SK-N-SH treated with all-trans-retinoic acid at 6 μM for 48 hours (cell line): Measurements from ENCODE around the gene YAF2.

ENCODE experiments used
- ATAC-seq: fragments of 200-7000 bp; cut with Tn5 transposase; 3 replicates; pipeline ENCODE4 v1.9.1; 2020; ENCODE audit warnings: mild to moderate bottlenecking, moderate library complexity
- ARNTL ChIP-seq: fragments of 450-650 bp; formaldehyde crosslinking; IDR thresholded peaks from 2 replicates; pipeline ENCODE4 v1.5.0; 2020; ENCODE audit warnings: low read depth, mild to moderate bottlenecking, moderate library complexity, borderline replicate concordance
- BACH2 ChIP-seq: fragments of 250-450 bp; sonication (Bioruptor Pico); IDR thresholded peaks from 2 replicates; pipeline ENCODE4 v1.9.0; 2021; ENCODE audit warnings: mild to moderate bottlenecking, borderline replicate concordance
- CSDC2 ChIP-seq: fragments of 250-450 bp; sonication (Bioruptor Pico); IDR thresholded peaks from 2 replicates; pipeline ENCODE4 v1.5.0; 2020; ENCODE audit warnings: mild to moderate bottlenecking, moderate library complexity
- ESRRG ChIP-seq: fragments of 250-450 bp; sonication (Bioruptor Pico); IDR thresholded peaks from 2 replicates; pipeline ENCODE4 v1.6.1; 2021; ENCODE audit warnings: mild to moderate bottlenecking
- GLIS3 ChIP-seq: fragments of 250-450 bp; sonication (Bioruptor Pico); IDR thresholded peaks from 2 replicates; pipeline ENCODE4 v1.5.0; 2020; ENCODE audit warnings: mild to moderate bottlenecking, moderate library complexity
- ISL1 ChIP-seq: fragments of 250-450 bp; sonication (Bioruptor Pico); IDR thresholded peaks from 2 replicates; pipeline ENCODE4 v2.1.2; 2022; ENCODE audit warnings: mild to moderate bottlenecking, moderate library complexity
- OSR1 ChIP-seq: fragments of 250-450 bp; sonication (Bioruptor Pico); IDR thresholded peaks from 2 replicates; pipeline ENCODE4 v1.8.0; 2022; ENCODE audit warnings: moderate library complexity, mild to moderate bottlenecking, inconsistent platforms
- PPARA ChIP-seq: fragments of 250-450 bp; sonication (Bioruptor Pico); IDR thresholded peaks from 2 replicates; pipeline ENCODE4 v1.5.0; 2020; ENCODE audit warnings: mild to moderate bottlenecking, borderline replicate concordance
- RARB ChIP-seq: fragments of 250-450 bp; sonication (Bioruptor Pico); IDR thresholded peaks from 2 replicates; pipeline ENCODE4 v1.8.0; 2021; ENCODE audit warnings: mild to moderate bottlenecking, moderate library complexity
- SNAI2 ChIP-seq: fragments of 250-450 bp; sonication (Bioruptor Pico); IDR thresholded peaks from 2 replicates; pipeline ENCODE4 v1.5.0; 2020; ENCODE audit warnings: mild to moderate bottlenecking, moderate library complexity
- TCF4 ChIP-seq: fragments of 250-450 bp; sonication (Bioruptor Pico); IDR thresholded peaks from 2 replicates; pipeline ENCODE4 v1.8.0; 2021; ENCODE audit warnings: mild to moderate bottlenecking, moderate library complexity, borderline replicate concordance
- TOX ChIP-seq: fragments of 250-450 bp; sonication (Bioruptor Pico); IDR thresholded peaks from 2 replicates; pipeline ENCODE4 v1.8.0; 2021; ENCODE audit warnings: mild to moderate bottlenecking, moderate library complexity, borderline replicate concordance
- ZC3H10 ChIP-seq: fragments of 250-450 bp; sonication (Bioruptor Pico); IDR thresholded peaks from 2 replicates; pipeline ENCODE4 v1.5.1; 2021; ENCODE audit warnings: mild to moderate bottlenecking, moderate library complexity
- ZFP3 ChIP-seq: fragments of 250-450 bp; sonication (Bioruptor Pico); IDR thresholded peaks from 2 replicates; pipeline ENCODE4 v1.5.0; 2020; ENCODE audit warnings: mild to moderate bottlenecking, moderate library complexity
- ZFP30 ChIP-seq: fragments of 450-650 bp; formaldehyde crosslinking; IDR thresholded peaks from 2 replicates; pipeline ENCODE4 v1.5.0; 2022; ENCODE audit warnings: mild to moderate bottlenecking, moderate library complexity
- ZNF565 ChIP-seq: fragments of 450-650 bp; formaldehyde crosslinking; conservative IDR thresholded peaks from 2 replicates; pipeline ENCODE4 v1.5.0; 2020; ENCODE audit warnings: low read depth, mild to moderate bottlenecking, moderate library complexity
- ZNF70 ChIP-seq: fragments of 450-650 bp; formaldehyde crosslinking; IDR thresholded peaks from 2 replicates; pipeline ENCODE4 v1.5.0; 2020; ENCODE audit warnings: mild to moderate bottlenecking, moderate library complexity
- ZNF8 ChIP-seq: fragments of 450-650 bp; formaldehyde crosslinking; IDR thresholded peaks from 2 replicates; pipeline ENCODE4 v1.5.0; 2020; ENCODE audit warnings: mild to moderate bottlenecking, moderate library complexity
- TF ChIP-seq, protein P1 (sequence below): fragments of 250-450 bp; sonication (Bioruptor Pico); IDR thresholded peaks from 2 replicates; pipeline ENCODE4 v1.5.1; 2021; ENCODE audit warnings: mild to moderate bottlenecking, moderate library complexity
- TF ChIP-seq, protein P2 (sequence below): fragments of 250-450 bp; sonication (Bioruptor Pico); IDR thresholded peaks from 2 replicates; pipeline ENCODE4 v1.5.0; 2020; ENCODE audit warnings: mild to moderate bottlenecking, moderate library complexity
- TF ChIP-seq, protein P3 (sequence below): fragments of 250-450 bp; sonication (Bioruptor Pico); IDR thresholded peaks from 2 replicates; pipeline ENCODE4 v1.5.1; 2020; ENCODE audit warnings: low read depth, mild to moderate bottlenecking, moderate library complexity

The YAF2 gene, protein sequence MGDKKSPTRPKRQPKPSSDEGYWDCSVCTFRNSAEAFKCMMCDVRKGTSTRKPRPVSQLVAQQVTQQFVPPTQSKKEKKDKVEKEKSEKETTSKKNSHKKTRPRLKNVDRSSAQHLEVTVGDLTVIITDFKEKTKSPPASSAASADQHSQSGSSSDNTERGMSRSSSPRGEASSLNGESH

DNA sequence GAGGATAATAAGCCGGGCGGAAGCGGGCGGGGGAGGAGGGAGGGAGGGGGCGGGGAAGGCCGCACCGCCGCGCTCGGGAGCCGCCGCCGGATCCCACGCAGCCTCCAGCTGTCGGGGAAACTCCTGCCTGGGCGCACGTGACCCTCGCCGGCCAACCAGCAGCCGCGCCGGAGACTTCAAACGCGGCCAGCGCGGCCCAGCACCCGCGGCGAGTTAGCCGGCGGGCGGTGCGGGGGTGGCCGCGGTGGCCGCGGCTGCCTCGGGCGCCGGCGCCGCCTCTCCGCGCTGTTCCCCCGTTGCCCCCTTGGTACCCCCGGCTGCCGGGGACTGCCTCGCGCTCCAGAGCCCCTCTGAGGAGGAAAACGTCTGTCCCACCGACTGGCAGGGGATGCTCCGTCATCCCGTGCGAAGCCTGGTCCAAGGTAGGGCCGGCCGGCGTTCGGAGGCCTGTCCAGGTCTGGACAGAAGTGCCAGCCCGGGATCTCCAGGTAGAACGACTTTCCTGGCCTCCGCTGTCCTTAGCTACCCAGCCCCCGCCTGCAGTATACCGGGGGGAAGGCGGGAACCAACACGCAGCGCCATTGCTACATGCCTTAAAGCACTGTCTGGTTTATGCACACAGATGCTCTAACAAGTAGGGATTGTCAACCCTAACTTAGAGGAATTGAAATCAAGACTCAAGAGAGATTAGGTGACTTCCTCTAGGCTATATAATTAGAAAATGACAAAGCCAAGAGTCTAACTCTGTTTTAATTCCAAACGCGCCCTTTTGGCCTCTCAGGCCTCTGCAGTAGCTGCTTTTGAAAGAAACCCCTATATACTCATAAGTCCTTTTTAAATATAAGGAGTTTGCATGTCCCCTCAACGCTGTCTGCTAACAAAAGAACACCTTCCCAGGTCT lies at the start of gene YAF2:
TSS of gene YAF2 (minus strand) at position 9 of the 901 bp plus-strand sequence. CDS start 68 bp downstream, outside the sequence.
- peak; percentile 93 for ATAC-seq
- no peak for TF ChIP-seq ZNF565
- TF ChIP-seq BACH2: no peak
- no peak for TF ChIP-seq CSDC2
- TF ChIP-seq, protein P1, sequence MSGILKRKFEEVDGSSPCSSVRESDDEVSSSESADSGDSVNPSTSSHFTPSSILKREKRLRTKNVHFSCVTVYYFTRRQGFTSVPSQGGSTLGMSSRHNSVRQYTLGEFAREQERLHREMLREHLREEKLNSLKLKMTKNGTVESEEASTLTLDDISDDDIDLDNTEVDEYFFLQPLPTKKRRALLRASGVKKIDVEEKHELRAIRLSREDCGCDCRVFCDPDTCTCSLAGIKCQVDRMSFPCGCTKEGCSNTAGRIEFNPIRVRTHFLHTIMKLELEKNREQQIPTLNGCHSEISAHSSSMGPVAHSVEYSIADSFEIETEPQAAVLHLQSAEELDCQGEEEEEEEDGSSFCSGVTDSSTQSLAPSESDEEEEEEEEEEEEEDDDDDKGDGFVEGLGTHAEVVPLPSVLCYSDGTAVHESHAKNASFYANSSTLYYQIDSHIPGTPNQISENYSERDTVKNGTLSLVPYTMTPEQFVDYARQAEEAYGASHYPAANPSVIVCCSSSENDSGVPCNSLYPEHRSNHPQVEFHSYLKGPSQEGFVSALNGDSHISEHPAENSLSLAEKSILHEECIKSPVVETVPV: no peak
- no peak for TF ChIP-seq ISL1 (CRISPR knock-in tag)
- TF ChIP-seq ZFP3 (CRISPR knock-in tag): no peak
- TF ChIP-seq ZNF8 (CRISPR knock-in tag): no peak
- TF ChIP-seq SNAI2 (CRISPR knock-in tag): no peak
- no peak for TF ChIP-seq GLIS3 (CRISPR knock-in tag)
- TF ChIP-seq PPARA (CRISPR knock-in tag): no peak
- TF ChIP-seq ARNTL (CRISPR knock-in tag): no peak
- TF ChIP-seq, protein P2, sequence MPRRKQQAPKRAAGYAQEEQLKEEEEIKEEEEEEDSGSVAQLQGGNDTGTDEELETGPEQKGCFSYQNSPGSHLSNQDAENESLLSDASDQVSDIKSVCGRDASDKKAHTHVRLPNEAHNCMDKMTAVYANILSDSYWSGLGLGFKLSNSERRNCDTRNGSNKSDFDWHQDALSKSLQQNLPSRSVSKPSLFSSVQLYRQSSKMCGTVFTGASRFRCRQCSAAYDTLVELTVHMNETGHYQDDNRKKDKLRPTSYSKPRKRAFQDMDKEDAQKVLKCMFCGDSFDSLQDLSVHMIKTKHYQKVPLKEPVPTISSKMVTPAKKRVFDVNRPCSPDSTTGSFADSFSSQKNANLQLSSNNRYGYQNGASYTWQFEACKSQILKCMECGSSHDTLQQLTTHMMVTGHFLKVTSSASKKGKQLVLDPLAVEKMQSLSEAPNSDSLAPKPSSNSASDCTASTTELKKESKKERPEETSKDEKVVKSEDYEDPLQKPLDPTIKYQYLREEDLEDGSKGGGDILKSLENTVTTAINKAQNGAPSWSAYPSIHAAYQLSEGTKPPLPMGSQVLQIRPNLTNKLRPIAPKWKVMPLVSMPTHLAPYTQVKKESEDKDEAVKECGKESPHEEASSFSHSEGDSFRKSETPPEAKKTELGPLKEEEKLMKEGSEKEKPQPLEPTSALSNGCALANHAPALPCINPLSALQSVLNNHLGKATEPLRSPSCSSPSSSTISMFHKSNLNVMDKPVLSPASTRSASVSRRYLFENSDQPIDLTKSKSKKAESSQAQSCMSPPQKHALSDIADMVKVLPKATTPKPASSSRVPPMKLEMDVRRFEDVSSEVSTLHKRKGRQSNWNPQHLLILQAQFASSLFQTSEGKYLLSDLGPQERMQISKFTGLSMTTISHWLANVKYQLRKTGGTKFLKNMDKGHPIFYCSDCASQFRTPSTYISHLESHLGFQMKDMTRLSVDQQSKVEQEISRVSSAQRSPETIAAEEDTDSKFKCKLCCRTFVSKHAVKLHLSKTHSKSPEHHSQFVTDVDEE: no peak
- TF ChIP-seq ZC3H10 (CRISPR knock-in tag): no peak
- no peak for TF ChIP-seq ESRRG (CRISPR knock-in tag)
- TF ChIP-seq ZFP30 (CRISPR knock-in tag): no peak
- no peak for TF ChIP-seq TCF4 (CRISPR knock-in tag)
- no peak for TF ChIP-seq ZNF70
- TF ChIP-seq, all 23 proteins: peak for 0

DNA sequence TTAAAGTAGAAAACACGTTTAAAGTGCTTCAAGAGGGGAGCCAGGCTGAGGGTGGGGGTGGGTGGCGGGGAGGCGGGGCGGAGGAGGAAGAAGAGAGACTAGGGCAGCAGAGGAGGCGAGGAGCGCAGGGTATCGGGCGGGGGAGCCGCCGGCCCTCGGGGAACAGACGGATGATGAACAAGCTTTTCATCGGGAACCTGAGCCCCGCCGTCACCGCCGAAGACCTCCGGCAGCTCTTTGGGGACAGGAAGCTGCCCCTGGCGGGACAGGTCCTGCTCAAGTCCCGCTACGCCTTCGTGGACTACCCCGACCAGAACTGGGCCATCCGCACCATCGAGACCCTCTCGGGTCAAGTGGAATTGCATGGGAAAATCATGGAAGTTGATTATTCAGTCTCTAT lies 48.7 kb upstream of the YAF2 start:
- TF ChIP-seq OSR1: no peak
- no peak for TF ChIP-seq GLIS3 (CRISPR knock-in tag)

DNA sequence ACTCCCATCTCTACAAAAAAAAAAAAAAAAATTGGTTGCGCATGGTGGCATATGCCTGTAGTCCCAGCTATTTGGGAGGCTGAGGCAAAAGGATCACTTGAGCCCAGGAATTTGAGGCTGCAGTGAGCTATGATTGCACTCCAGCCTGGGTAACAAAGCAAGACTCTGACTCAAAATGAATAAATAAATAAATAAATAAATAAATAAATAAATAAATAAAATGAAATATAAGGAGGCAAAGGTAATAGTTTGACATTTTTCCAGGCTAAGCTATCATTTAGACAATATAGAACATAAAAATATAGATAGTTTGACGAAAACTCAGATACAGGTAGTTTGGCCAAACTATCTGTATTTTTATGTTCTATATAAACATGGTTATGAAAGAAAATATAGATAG lies 47.4 kb upstream of the YAF2 start:
- TF ChIP-seq TOX (CRISPR knock-in tag) (no peak), ZFP30 (CRISPR knock-in tag) (no peak), ZNF70 (no peak), ZNF565 (no peak), BACH2 (no peak), ISL1 (CRISPR knock-in tag) (no peak), ZFP3 (CRISPR knock-in tag) (no peak), OSR1 (no peak), ZNF8 (CRISPR knock-in tag) (no peak), TCF4 (CRISPR knock-in tag) (no peak), GLIS3 (CRISPR knock-in tag) (no peak), RARB (CRISPR knock-in tag) (no peak)
- TF ChIP-seq, protein P3, sequence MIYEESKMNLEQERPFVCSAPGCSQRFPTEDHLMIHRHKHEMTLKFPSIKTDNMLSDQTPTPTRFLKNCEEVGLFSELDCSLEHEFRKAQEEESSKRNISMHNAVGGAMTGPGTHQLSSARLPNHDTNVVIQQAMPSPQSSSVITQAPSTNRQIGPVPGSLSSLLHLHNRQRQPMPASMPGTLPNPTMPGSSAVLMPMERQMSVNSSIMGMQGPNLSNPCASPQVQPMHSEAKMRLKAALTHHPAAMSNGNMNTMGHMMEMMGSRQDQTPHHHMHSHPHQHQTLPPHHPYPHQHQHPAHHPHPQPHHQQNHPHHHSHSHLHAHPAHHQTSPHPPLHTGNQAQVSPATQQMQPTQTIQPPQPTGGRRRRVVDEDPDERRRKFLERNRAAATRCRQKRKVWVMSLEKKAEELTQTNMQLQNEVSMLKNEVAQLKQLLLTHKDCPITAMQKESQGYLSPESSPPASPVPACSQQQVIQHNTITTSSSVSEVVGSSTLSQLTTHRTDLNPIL: no peak
- TF ChIP-seq, protein P2: no peak
- ATAC-seq: no peak; the same call in 2 of the 3 replicates

More for the DNA sequence above, 48.7 kb upstream of the YAF2 start:
- no peak for ATAC-seq
